ENCODE measurements around the gene ANK3.

ANK3 gene

GRCh38 chr10:60363187-60363586 lies 26.5 kb downstream of the ANK3 start:
- no peak for TF ChIP-seq CTCF (IDR thresholded peaks at IDR 0.05; ENCODE audit: borderline replicate concordance, insufficient read depth, low read depth, low read length)
- H3K4me3 ChIP-seq (ENCODE audit: low read depth, low read length) = no peak overlapping the region

- H3K4me3 ChIP-seq (ENCODE audit: low read depth, low read length) = no peak overlapping the region
- no peak for TF ChIP-seq CTCF (IDR thresholded peaks at IDR 0.05; ENCODE audit: borderline replicate concordance, insufficient read depth, low read depth, low read length)
These were observed 27.2 kb downstream of the ANK3 start for GRCh38 chr10:60362461-60362860.

- TF ChIP-seq CTCF (IDR thresholded peaks at IDR 0.05; ENCODE audit: borderline replicate concordance, insufficient read depth, low read depth, low read length) = no peak
- no peak overlapping the region for H3K4me3 ChIP-seq (ENCODE audit: low read depth, low read length)
These were observed 30.6 kb downstream of the ANK3 start for GRCh38 chr10:60359066-60359465.

GRCh38 chr10:60358282-60358681 lies 31.4 kb downstream of the ANK3 start:
- H3K4me3 ChIP-seq (ENCODE audit: low read depth, low read length) = no peak overlapping the region
- TF ChIP-seq CTCF (IDR thresholded peaks at IDR 0.05; ENCODE audit: borderline replicate concordance, insufficient read depth, low read depth, low read length) = no peak

GRCh38 chr10:60353519-60354258 lies 36.0 kb downstream of the ANK3 start:
- no peak overlapping the region for H3K4me3 ChIP-seq (ENCODE audit: low read depth, low read length)
- TF ChIP-seq CTCF (IDR thresholded peaks at IDR 0.05; ENCODE audit: borderline replicate concordance, insufficient read depth, low read depth, low read length) = no peak

- TF ChIP-seq CTCF (IDR thresholded peaks at IDR 0.05; ENCODE audit: borderline replicate concordance, insufficient read depth, low read depth, low read length) = no peak
- H3K4me3 ChIP-seq (ENCODE audit: low read depth, low read length) = no peak overlapping the region
These were observed 37.6 kb downstream of the ANK3 start for GRCh38 chr10:60352105-60352504.

- TF ChIP-seq CTCF (IDR thresholded peaks at IDR 0.05; ENCODE audit: borderline replicate concordance, insufficient read depth, low read depth, low read length) = no peak
These were observed 38.4 kb downstream of the ANK3 start for GRCh38 chr10:60351191-60351853.

More at GRCh38 chr10:60351191-60351853, 38.4 kb downstream of the ANK3 start:
- no peak overlapping the region for H3K4me3 ChIP-seq (ENCODE audit: low read depth, low read length)

All from GM12875 (cell line).